HL-60/S4 (cell line): ENCODE measurements around the gene NRF1.
"Not testable (repeated sequence)": the region's sequence is repeated elsewhere in the genome, so short reads cannot be mapped to it uniquely, and the experiment has no call there.

Experiments used
- in situ Hi-C: fragments of 300-500 bp; cut with MboI; formaldehyde crosslinking; loops from 2 replicates; pipeline ENCODE4 v1.14.3; 2022; ENCODE audit warnings: low sequenced_read_pairs

NRF1 gene

DNA sequence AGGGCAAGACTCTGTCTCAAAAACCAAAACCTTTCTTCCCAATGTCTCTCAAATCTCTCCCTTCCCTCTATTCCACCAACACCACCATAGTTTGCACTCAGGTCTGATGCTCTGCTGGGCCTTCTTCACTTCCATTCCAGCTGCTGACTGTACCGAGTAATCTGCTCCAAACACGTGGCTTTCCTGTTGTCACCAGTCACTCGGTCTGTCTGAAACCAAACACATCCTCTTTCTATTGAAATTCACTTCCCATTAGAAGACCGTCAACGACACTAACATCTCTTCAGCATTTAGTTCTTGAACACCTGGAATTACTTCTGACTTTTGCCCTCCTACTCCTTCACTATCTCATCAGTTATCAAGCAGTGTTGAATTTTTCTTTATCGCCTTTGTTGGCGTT, 4.7 kb upstream of the NRF1 start:
- in situ Hi-C loops, result no loop called here

DNA sequence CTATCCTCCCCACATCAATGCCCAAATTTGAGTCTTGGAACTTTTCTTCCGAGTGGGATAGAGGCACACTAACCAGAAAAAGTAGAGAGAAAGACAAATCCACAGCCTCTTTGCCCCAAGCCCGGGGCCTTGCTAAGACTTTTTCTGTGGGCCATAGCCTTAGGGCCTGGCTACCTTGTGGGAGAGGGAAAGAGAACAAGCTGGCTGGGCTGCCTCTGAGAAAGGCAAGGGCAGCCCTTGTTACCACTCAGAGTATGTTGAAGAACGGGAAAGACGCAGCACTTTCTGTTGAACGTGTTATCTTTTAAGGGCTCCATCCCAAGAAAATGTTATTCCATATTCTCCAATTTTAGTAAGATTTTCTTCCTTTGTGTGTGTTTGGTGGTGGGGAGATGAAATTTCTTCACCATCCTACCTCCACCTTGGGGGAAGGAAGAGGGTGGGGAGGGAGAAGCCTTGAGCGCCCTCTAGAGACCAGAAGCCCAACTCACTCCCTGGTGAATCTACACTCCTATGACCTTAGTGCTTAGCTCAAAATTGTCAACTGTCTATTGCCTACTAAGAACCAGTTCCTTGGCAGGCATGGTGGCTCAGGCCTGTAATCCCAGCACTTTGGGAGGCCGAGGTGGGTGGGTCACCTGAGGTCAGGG, 3.9 kb upstream of the NRF1 start:
- in situ Hi-C loops, result no loop called here

DNA sequence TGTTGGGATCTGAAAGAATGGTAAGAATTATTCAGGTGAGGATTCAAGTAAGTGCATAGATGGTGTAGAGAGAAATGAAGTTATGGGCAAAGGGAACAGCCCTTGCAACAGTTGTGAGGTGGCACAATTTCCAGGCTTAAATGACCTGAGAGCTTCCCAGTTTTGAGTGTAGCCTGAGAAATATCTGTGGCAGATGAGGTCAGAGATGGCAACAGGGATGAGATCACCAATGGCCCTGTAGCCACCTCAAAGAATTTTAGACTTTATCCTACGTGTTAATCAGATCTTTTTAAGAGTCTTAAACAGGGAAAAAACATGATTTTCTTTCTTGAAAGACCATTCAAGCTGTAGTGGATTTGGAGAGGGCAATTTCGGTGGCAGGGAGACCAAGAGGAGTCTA, 1.9 kb upstream of the NRF1 start:
- in situ Hi-C loops, result no loop called here

DNA sequence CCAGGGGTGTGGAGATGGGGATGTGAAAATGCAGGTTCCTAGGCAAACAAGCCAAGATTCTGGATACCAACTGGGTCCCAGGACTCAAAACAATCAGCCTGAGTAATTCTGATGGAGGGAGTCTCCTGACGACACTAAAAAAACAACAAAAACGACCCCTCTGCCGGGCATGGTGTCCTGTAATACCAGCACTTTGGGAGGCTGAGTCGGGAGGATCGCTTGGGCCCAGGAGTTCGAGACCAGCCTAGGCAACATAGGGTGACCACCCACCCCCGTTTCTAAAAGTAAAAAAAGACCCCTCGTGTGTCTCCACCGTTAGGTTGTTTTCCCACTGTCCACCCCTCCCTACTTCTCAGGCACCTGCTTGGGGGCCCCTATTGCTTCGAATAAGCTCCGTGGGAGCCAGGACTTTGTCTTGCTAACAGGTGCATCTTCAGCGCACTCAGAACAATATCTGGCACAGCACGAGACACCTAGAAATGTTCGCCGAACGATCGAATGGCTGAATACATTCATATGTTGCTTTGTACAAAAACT, 743 bp upstream of the NRF1 start:
- in situ Hi-C loops, result no loop called here

DNA sequence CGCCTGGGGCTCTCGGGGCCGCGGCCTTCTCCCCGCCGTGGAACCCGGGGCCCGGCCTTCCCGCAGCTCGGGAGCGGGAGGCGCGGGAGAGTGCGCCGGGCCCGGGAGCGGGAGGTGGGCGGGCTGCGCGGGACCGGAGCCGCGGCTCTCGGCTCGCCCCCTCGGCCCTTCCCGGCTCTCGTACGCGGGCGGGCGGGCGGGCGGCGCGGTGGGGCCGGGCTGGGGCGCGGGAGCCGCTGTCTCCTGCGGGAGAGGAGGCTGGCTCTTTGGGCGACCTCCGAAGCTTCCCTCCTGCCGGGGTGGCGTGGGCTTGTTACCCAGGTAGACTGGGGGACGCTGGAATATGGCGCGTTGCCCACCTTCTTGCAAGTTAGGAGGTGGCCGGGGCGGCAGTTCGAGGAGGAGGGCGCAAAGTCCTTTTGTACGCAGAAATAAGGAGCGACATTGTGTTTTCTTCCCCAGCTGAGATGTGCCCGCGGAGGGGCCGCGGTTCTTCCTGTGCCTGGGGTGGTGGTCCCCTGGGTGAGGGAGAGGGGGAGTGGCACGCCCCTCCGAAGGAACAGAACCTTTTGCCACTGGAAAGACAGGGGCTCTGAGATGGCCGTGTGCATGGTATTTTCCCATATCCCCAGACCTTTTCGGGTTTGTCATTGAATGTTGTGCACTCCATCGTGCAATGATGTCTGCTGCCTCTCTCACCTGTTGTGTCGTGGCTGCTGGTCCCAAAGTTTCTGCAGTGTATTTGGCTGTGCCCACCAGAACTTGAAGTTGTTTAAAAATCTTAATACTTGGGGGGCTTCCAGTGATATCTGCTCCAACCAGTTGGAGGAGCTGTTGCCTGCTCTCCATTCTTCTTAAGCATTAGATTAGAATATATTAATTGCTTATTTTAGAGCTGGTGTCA, 844 bp downstream of the NRF1 start:
- in situ Hi-C loops, result no loop called here

DNA sequence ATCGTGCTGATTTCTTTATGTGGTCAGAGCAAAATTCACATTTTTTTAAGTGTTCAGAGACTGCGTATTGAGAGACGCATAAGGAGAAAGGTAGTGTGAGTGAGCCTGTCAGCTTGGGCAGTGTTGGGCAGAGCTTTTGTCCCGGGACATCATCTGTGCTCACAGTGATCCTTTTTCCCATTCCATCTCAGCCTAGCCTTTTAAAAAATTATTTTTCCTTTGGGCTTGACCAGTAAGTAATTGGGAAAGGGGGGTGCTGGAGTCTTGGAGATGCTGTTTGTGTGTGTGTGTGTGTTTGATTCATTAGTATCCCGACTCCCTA, 1.5 kb downstream of the NRF1 start:
- in situ Hi-C loops, result no loop called here

DNA sequence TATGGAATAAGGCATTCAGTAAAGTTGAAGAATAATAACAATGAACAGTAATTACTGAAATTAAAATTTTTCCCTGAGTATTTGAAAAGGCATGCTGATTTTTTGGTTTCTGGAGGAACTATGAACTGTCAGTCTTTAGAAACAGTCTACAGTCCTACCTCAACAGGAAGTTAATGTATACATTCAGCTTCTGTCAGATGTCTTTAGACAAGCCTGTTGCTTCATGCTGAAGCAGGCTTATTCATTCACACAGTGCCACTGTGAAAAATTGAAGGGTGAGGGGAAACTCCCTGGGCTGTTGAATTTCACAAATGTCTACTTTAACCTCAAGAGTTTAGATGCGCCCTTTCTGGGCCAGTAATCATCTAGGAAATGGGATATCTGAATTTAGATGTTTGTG, 3.5 kb downstream of the NRF1 start:
- in situ Hi-C loops, result no loop called here

DNA sequence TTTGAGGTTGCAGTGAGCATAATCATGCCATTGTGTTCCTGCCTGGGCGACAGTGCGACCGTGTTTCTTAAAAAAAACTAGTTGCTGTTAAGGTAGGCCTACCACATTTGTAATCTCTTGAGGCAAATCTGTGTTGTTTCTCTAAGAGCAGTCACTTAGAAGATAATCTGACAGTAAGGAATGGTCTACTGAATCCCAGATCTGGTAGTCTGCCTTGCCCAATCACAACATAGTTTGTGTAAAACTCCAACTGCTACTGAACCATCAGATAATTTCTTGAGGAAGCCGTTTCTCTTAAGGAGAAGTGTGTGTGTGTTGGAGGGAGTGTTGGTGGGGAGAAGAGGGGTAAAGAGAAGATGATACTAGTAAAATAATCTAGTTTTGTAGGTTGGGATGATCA, 5.0 kb downstream of the NRF1 start:
- in situ Hi-C loops, result no loop called here

DNA sequence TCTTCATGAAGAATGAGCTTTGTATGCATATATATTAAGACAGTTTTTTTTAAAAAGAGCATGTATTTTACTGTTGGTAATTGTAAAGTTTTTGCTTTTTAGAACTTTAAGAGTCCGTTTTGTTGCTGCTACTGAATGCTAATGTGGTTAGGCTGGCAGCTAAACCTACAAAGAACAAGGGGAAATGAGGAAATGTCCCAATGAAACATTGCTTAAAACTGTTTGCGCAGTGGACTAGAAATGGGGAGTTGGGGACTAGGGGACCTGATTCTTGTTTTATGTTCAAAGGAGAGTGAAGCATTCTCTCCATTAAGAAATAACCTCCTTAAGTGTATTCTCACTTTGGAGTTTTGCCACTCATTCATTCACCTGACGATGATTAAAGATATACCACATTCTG, 5.7 kb downstream of the NRF1 start:
- in situ Hi-C loops, result no loop called here

DNA sequence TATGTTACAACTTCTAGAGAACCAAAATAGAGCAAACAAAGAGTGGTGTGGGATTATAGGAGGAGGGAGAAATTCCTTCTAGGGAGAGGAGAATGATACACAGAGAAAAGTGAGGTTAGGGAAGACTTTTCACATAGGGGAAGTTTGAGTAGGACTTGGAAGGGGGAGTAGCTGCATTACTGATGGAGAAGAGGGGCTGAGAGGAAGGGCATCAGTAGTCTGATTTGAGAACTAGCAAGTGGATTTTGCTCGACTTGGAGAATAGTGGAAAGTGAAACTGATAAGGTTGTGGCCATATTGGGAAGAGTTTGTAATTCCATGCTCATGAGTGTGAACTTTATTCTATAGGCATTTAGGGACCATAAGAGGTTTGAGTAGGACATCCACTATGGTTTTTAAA, 6.1 kb downstream of the NRF1 start:
- in situ Hi-C loops, result no loop called here

DNA sequence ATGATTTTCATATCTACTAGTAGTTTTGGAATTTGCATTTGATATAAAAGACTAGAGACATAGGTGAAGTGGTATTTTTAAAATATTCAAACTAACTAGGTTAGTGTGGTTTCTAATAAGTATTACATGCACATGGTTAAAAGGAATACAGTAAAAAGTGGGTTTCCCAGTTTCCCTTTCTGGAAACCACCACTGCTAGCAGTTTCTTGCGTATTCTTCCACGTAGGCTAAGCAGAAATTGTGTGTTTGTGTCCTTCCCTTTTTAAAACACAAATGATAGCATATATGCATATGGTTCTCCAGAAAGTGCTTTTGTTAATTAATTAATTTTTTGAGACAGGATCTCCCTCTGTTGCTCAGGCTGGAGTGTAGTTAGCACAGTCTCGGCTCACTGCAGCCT, 15.4 kb downstream of the NRF1 start:
- in situ Hi-C loops, result no loop called here

DNA sequence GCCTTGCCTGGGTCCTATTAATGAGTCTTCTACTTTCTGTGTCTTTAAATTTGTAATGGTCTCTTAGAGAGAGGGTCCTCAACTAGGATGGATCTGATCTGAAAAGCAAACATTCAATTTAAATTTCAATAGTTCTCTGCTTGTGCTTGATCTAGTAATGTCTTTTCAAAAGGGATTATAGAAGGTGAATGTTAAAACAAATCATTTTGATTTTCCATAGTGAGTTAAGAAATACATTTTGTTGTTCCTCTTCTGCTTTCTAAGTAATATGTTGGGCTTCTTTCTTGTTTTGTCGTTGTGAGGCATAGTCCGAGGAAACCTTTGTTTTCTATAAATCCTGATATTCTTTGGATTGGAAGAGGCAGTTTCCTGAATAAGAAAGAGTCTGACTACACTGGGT, 18.8 kb downstream of the NRF1 start:
- in situ Hi-C loops, result no loop called here

DNA sequence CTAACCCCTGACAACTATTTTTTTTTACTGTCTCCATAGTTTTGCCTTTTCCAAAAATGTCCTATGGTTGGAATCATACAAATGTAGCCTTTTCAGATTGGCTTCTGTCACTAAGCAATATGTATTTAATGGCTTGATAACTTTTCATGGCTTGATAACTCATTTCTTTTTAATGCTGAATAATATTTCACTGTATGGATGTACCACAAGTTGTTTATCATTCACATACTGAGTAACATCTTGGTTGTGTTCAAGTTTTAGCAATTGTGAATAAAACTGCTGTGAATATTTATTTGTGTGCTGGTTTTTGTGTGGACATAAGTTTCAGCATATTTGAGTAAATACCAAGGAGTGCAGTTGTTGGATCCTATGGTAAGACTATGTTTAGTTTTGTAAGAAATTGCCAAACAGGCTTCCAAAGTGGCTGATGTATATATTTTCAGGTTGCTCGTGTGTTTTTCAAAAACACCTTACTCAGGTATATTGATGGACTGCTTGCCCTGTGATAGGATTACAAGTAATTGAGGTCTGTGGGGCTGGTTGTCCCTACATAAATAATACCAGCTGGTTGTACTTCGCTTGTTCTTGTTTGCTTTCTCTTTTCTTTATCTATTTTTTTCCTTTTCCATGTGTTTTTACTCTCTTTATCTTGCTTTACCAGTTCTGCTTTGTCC, 23.0 kb downstream of the NRF1 start:
- in situ Hi-C loops, result no loop called here

DNA sequence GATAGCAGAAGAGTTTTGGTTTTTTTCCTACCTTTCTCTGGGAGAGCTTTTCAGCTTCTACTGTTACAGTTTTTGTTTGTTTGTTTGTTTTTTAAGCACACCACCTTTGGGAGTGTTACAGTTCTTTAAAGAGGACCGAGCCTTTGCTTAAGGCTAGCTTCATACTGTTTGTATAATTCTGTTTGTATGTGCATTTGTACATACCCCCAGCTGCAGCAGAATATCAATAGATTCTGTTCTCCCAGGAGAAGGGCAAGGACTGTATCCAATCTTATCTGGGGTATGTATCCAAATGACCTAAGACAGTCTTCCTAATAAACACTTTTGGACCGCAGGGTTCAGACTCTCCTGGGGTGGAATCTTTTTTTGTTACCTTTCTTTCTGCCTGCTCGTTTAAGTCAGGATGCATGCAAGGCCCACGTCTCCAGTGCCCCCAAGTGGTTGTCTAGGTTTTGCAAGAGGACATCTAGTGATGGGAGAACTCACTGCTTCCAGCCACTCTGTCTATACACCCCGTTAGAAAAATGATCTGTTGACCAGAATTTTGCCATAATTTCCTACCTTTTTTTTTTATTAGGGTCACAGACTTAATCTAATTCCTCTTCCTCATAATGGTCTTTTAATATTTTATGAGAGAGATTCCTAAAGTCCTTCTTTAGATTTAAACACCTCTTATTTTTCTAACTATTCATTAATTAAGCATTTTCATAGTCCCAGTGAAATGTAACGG, 23.9 kb downstream of the NRF1 start:
- in situ Hi-C loops, result no loop called here

DNA sequence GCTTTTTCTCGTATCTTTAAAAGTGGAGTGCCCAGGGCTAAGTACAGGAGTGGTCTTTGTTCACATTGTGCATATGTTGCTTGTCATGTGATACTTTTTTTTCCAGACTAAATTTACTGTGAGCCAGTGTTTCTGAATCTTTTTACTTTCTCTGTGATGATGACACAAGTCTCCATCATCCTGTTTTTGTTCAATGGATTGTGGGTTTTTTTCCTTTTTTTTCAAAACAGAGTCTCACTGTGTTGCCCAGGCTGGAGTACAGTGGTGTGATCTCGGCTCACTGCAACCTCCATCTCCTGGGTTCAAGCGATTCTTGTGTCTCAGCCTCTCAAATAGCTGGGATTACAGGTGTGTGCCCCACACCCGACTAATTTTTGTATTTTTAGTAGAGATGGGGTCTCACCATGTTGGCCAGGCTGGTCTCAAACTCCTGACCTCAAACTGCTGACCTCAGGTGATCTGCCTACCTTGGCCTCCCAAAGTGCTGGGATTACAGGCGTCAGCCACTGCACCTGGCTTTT, 24.6 kb downstream of the NRF1 start:
- in situ Hi-C loops, result not testable (repeated sequence)

DNA sequence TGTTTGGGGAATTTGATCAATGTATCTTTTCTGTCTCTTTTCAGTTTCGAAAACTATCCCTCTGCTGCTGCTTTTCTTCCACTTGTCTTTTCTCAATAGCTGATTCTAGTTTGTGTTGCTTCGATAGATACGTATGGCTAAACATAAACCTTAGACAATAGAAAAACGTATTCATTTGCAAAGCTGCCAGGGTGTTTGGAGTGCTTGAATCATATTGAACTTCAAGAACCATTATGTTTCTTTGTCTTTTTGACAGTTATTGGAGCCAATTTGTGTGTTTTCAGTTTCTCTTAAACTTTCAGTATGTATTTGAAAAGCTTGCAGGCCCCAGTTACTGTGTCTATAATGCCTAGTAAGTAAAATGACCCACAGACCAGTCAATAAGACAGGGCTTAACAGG, 25.1 kb downstream of the NRF1 start:
- in situ Hi-C loops, result no loop called here

DNA sequence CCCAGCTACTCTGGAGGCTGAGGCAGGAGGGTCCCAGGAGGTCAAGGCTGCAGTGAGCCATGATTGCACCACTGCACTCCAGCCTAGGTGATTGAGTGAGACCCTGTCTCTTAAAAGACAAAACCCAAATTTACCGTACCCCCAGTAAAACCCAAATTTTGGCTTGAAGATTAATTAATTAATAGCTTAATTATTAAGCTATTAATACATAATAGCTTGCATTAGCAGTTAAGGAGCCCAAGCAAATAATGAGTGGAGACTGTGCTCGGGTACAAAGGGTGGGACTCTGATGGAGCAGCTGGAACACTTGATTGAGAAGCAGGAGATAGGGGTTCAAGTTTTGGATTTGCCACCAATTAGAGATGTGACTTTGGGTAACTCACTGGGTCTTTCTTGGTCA, 28.9 kb downstream of the NRF1 start:
- in situ Hi-C loops, result loop anchor here (10.0 kb wide), 1 partner anchor 276 kb away; no protein-coding TSS in a partner anchor

DNA sequence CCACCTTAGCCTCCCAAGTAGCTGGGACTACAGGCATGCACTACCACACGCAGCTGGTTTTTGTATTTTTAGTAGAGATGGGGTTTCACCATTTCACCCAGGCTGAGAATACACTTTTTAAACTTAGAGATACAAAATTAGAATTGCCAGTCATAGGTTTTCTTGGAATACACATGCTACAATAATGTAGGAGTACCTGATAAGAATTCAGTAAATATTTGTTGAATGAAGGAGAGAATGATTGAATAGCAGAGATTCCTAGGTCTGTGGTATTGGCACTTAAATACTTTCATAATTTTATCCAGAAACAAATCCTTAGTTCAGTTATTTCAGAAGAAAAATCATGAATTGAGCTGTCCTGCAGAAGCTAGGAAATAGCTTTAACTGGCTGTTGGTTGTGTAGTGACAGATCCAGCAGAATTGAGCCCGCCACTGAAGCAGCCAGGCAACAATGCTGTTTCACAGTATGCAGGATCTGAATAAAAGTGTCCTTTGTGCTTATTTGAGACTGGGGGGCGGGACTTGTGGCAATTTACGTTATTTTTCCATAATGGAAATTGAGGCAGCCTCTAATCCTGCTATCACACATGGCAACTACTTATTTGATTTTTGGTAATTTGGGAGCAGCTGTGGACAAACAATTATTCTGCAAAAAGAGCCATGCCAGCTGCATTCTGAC, 31.5 kb downstream of the NRF1 start:
- in situ Hi-C loops, result loop anchor here (10.0 kb wide), 1 partner anchor 278 kb away; no protein-coding TSS in a partner anchor

DNA sequence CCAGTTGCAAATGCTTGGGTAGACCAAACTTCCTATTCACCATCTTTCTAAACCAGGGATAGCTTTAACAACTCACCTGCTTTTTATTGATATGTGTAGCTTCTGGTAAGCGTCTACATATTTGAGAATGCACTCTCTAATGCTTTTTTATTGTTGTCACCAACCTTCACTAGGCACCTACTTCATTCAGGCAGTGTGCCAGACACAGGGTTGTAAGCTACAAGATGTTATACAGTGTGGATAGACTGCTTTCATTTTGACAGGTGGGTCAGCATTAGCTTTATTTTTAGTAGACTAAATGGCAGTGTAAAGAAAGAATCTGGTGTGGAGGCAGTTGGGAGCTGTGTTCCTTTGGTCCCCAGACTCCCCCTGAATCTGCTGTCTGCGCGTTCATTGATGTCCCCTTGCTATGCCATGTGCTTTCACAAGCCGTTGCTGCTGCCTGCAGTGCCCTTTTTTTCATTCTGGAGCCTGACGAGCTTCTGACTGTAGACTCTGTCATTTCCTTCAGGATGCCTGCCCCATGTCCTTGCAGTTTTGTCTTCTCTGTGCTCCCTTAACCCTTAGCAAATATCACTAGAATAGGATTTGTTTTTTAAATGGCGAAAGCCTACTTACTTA, 32.1 kb downstream of the NRF1 start:
- in situ Hi-C loops, result loop anchor here (10.0 kb wide), 1 partner anchor 279 kb away; no protein-coding TSS in a partner anchor
